Epithelial cell of prostate (primary cell): ENCODE results near the gene PNMA8C.

Experiments used
- DNase-seq: peaks from one replicate; pipeline ENCODE4 v3.0.0-alpha.2; 2011; ENCODE audit warnings: low read depth, low spot score
- H3K27ac ChIP-seq: fragments of 450-650 bp; 2 replicates; pipeline ENCODE4 v1.5.1; 2017; ENCODE audit warnings: mild to moderate bottlenecking

Gene PNMA8C

DNA sequence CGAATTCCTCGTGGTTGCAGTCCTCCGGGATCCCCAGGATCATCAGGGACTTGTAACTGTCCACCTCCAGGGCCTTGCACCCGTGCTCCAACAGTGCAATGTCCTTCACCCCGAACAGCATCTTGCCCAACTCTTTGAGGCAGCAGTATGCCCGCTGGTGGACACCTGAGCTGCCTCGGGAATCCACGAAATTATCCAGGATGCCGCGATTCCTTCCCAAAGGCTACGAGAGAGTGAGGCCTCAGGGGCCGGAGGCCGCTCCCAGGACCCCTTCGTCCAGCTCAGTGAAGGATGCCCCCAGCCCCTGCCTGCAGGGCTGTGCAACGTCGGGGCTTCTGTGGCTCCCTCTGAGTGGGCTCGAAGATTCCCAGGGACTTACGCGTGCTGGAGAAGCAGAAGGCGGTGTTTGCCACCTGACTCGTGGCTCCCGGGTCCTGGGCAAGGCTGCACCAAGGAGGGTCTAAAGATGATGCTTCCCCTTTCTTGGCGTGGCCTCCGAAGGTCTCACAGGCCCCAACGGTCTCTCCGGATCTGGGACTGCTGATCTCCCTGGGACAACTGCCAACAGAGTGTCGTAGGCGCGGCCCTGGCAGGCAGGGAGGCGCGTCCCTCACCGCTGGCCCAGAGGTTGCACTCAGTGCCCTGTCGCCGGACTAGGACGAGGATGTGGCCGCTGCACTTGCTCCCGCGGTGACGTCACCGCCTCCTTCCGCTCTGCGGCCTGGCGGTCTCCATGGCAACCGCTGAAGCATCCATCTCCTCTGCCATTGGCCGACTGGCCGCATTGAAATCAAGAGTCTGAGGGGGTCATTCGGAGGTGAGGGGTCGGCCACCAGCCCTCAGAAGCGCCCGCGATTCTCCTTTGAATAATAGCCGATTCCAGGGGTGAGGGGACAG, at the start of gene PNMA8C:
PNMA8C (minus strand) TSS at position 698 of the 897 bp plus-strand sequence; CDS start at position 121, 577 bp downstream.
- no peak within 1 kb of the TSS for H3K27ac ChIP-seq
- no peak for DNase-seq

DNA sequence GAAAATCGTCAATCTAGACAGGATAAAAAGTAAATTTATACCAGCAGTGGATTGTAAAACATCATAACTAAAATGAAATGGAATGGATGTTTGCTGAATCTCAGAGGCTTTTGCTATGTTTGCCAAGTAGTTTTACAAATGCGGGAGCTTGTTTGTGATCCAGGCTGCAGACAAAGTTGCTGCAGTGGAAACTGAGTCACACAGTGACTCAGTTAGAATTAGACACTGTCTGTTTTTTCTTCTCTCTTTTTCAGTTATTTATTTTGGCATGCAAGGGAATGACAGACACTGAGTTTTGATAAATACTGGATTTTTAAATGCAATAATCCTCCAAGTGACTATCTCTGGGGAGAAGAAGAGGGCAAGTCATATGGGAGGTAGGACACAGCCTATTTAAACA, 47.2 kb upstream of the PNMA8C start:
- H3K27ac ChIP-seq = no peak overlapping the region
- DNase-seq = no peak

- DNase-seq = peak; percentile 60
- peak overlapping the region; percentile 81 for H3K27ac ChIP-seq
Observed at GRCh38 chr19:46474211-46474610, 45.5 kb upstream of the PNMA8C start.

- H3K27ac ChIP-seq = no peak overlapping the region
- no peak for DNase-seq
Observed at GRCh38 chr19:46472592-46472991, 43.9 kb upstream of the PNMA8C start.

DNA sequence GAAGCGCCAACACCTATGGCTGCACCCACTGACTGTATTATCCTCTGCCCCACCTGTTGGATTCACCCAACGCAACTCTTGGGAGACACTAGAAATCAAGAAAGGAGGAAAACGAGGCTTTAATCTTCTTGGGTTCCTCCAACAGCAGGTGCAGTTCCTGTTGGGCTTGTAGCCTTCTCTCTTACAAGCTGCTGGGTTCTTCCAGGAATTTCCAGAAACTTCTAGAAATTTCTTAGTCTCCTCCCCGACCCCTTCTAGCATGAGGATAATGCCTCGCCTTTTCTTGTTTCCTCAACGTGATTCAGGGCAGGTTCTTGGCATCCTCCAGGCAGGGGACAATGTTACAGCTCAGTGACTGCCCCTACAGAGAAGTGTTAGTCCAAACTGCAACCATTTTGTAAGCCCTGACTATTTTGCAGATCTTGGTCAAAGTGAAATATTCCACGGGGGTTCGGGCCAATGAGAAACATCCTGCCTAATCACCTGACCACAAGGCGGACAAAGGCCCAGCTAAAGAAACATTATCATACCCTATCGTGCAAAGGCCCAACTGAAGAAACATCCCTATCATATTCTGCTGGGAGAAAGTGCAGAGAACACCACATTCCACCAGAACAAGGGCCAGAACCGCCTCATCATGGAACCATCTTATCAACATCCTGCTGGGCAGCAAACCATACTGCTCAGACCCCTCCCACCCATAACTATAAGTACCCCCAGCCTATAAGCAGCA, 43.2 kb upstream of the PNMA8C start:
- H3K27ac ChIP-seq = no peak overlapping the region
- DNase-seq = no peak

GRCh38 chr19:46471116-46471733, 42.5 kb upstream of the PNMA8C start, which contains the start of gene PNMA8A:
PNMA8A (minus strand) TSS chr19:46471563; CDS start chr19:46471035, 528 bp downstream.
- H3K27ac ChIP-seq = no peak within 1 kb of the TSS
- no peak for DNase-seq

GRCh38 chr19:46470376-46470775, 41.6 kb upstream of the PNMA8C start:
- no peak for DNase-seq
- no peak overlapping the region for H3K27ac ChIP-seq

DNA sequence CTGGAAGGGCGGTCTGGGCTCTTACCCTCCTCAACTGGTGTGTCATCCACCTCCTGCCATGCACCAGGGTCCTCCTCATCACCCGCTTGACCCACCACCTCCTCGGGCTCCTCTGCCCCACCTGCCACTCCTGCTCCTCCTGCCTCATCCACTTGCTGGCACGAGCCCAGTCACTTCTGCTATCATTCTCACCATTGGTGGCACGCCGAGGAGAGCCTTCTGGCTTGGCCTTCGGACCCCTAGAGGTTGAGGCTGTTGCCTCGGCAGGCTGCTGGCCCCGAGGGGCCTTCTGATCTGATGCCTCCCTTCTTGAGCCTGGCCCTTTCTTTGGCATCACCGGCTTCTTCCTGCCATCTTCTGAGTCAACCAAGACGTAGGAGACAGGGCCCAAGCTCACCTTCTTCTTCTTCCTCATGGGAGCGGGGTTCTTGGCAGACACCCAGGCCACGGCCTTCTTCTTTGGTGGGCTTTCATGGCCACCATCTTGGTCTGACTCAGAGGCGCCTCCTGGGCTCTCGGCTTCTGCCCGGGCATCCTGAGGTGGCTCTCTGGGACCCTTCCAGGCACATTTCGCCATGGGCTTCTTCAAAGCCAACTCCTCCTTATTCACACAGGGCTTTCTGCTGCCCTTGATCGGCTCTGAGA, 40.9 kb upstream of the PNMA8C start:
- H3K27ac ChIP-seq = no peak overlapping the region
- DNase-seq = no peak

DNA sequence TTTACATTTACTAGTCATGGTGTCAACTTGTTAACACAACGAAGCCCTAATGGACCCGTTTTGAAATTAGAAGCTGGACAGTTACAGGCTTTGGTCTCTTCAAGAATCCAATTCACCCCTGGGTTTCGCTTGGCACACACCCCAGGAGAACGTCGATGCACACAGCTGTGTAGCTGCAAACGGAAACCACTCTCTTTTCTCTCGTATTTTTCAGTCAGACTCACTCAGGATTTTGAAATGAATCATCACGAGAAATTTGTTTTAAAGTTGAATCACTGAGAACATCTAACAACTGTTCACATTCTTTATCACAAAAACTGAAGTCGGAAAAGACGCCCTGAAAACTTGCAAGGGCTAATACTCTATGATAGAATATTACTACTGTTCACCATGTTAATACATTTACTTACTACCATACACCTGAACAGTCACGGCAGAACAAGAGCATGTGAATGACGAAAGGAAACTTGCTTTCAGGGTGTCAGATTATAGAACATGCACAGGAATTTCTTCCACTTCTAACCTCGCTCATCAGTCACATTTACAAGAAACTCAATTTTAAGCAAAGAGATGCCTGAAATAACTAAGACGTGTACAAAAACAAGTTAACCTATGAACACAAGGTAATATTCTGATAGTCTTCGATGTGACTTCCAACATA, 37.9 kb upstream of the PNMA8C start:
- peak; percentile 75 for DNase-seq

GRCh38 chr19:46463516-46463915, 34.8 kb upstream of the PNMA8C start:
- DNase-seq = no peak
- no peak overlapping the region for H3K27ac ChIP-seq

More for the DNA sequence above, 37.9 kb upstream of the PNMA8C start:
- H3K27ac ChIP-seq = peak overlapping the region; percentile 77

DNA sequence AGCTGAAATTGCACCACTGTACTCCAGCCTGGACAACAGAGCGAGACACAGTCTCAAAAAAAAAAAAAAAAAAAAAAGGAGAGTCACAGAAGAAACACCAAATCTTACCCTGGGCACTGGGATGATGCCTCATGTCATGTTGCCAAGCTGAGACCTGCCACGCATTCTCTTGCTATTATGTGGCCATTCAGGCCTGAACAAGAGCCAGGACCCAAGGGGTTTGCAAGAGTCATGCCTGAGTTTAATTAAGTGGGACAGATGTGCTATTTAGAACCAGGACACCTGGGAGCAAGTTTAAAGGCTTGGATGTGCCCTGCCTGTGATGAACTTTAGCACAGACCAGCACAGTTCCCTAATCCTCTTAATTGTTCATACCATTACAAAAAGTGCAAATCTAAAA, 32.8 kb upstream of the PNMA8C start:
- peak overlapping the region; percentile 87 for H3K27ac ChIP-seq
- peak; percentile 89 for DNase-seq

DNA sequence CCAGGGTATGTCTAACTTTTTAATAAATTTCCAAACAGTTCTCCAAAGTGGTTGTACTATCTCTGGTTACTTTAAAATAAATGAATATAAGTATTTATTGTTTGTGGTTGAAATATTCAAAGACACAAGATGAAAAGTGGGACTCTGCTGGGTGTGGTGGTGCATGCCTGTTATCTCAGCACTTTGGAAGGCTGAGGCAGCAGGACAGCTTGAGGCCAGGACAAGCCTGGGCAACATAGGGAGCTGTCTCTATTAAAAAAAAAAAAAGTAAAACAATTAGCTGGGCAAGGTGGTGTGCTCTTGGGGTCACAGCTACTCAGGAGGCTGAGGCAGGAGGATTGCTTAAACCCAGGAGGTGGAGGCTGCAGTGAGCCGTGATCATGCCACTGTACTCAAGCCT, 32.2 kb upstream of the PNMA8C start:
- DNase-seq = no peak
- H3K27ac ChIP-seq = peak overlapping the region; percentile 87

GRCh38 chr19:46460055-46460454, 31.3 kb upstream of the PNMA8C start:
- peak overlapping the region; percentile 87 for H3K27ac ChIP-seq
- DNase-seq = no peak

- DNase-seq = no peak
- H3K27ac ChIP-seq = no peak overlapping the region
Observed at GRCh38 chr19:46456930-46457329, 28.2 kb upstream of the PNMA8C start.

DNA sequence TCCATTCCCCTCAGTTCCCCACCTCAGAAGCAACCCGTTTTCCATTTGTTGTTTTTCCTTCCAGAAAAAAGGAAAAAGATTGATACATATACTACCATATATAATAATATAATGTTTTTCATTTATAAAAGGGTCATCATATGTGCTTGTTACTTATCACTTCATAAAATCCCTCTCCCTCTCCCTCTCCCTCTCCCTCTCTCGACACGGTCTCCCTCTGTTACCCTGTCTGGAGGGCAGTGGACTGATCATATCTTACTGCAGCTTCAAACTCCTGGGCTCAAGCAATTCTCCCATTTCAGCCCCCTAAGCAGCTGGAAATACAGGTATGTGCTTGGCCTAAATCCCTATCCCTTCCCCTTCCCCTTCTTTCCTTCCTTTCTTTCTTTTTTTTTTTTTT, 25.5 kb upstream of the PNMA8C start:
- peak overlapping the region; percentile 60 for H3K27ac ChIP-seq
- no peak for DNase-seq

GRCh38 chr19:46453661-46454060, 24.9 kb upstream of the PNMA8C start:
- peak overlapping the region; percentile 60 for H3K27ac ChIP-seq
- peak; percentile 60 for DNase-seq

- H3K27ac ChIP-seq = peak overlapping the region; percentile 72
- DNase-seq = no peak
Observed at GRCh38 chr19:46452186-46452585, 23.4 kb upstream of the PNMA8C start.

DNA sequence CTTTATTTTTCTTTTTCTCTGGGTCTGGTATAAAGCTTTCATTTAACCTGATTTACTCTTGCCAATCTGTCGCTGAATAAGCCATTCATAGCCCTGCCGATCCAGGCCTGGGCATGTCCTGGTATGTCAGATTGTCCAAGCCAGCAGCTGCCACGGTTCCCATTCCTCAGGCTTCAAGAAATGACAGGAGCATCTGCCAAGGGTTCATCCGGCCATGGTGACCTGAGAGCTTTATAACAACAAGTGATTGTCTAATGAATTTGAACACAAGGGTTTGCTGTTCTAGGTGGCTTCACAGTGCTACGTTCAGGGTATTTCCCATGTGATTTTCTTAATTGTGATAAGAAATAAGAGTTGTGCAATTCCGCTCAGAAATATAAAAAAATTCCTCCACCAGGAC, 22.6 kb upstream of the PNMA8C start:
- peak overlapping the region; percentile 72 for H3K27ac ChIP-seq
- no peak for DNase-seq

GRCh38 chr19:46450737-46451136, 22.0 kb upstream of the PNMA8C start:
- DNase-seq = no peak
- peak overlapping the region; percentile 72 for H3K27ac ChIP-seq

GRCh38 chr19:46449228-46449627, 20.5 kb upstream of the PNMA8C start:
- H3K27ac ChIP-seq = no peak overlapping the region
- DNase-seq = no peak
